ENCODE data around the gene FARP1.

FARP1 gene

DNA sequence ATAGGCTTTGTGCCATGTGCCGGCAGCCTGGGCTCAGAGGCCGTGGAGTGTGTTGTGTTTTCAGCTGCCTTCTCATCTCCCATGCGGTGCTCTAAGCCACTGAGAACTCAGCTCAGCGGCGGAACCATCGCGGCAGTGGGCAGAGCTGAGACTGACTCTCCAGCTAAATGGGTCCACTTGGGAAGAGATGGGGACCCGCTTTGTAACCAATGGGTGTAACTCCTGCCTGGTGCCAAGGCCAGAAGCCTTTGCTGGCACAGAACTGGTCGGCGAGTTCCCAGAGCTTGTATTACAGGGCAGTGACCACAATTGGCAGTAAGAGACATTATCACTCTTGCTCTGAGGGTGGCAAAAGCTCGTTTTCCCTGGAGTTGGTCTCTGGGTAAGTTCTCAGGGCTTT, 251.0 kb downstream of the FARP1 start:
- TF ChIP-seq, protein P1, sequence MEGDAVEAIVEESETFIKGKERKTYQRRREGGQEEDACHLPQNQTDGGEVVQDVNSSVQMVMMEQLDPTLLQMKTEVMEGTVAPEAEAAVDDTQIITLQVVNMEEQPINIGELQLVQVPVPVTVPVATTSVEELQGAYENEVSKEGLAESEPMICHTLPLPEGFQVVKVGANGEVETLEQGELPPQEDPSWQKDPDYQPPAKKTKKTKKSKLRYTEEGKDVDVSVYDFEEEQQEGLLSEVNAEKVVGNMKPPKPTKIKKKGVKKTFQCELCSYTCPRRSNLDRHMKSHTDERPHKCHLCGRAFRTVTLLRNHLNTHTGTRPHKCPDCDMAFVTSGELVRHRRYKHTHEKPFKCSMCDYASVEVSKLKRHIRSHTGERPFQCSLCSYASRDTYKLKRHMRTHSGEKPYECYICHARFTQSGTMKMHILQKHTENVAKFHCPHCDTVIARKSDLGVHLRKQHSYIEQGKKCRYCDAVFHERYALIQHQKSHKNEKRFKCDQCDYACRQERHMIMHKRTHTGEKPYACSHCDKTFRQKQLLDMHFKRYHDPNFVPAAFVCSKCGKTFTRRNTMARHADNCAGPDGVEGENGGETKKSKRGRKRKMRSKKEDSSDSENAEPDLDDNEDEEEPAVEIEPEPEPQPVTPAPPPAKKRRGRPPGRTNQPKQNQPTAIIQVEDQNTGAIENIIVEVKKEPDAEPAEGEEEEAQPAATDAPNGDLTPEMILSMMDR (IDR thresholded peaks at IDR 0.05; ENCODE audit: control extremely low read depth, extremely low read depth, low read depth, missing control alignments): no peak
- no peak for DNase-seq (ENCODE audit: extremely low spot score)
- CTCF ChIA-PET: no interaction called here
- POLR2A ChIA-PET: no interaction called here

DNA sequence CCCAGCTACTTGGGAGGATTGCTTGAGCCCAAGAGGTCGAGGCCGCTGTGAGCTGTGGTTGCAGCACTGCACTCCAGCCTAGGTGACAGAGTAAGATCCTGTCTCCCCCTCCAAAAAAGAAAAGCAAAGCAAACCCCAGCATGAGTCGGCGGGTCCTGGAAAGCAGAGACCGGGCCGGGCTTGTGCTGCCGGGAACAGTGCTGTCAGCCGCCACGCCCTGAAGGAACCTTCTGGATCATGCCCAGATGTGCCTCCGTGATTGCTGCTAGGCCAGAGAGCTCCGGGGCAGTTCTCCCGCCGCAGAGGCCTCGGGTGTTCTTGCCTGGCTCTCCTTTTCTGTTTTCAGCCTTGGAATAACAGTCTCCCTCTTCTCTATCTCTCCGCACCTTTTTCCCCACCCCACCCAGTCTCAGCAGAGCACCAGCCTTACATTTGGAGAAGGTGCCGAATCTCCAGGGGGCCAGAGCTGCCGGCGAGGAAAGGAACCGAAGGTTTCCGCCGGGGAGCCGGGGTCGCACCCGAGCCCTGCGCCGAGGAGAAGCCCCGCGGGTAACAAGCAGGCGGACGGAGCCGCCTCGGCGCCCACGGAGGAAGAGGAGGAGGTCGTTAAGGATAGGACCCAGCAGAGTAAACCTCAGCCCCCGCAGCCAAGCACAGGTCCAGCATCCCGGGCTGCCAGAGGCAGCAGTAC, 252.1 kb downstream of the FARP1 start:
- TF ChIP-seq, protein P1 (IDR thresholded peaks at IDR 0.05; ENCODE audit: control extremely low read depth, extremely low read depth, low read depth, missing control alignments): no peak
- ChIA-PET CTCF (no interaction called here), POLR2A (no interaction called here)
- DNase-seq (ENCODE audit: extremely low spot score): no peak

DNA sequence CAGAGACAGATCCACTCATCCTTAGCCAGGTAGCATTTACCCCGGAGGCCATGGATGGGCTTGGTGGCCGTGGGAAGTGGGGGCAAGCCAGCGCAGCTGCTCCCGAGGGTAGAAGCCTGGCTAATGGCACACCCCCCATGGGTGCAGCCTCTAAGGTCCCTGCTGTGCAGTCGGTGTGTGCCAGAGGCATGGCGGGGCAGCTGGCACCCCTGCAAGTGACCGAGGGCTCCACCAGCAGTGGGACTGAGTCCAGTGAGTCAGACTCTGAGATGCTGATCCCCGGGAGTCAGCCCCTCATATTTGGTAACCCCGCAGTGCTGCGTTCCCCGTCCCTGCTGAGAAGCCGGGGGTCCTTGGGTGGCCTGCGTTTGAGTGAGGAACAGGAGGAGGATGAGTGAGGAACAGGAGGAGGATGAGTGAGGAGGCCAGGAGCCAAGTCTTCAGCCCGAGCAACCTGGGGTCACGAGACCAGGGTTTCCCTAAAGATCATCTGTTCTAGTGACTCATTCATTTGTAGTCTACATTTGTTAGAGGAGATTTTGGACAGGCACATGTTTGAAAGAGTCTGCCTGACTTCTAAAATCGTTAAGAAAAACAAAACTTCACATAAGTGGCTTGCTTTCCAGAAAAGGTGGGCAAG, 253.3 kb downstream of the FARP1 start:
- no peak for DNase-seq (ENCODE audit: extremely low spot score)
- POLR2A ChIA-PET: no interaction called here
- TF ChIP-seq, protein P1 (IDR thresholded peaks at IDR 0.05; ENCODE audit: control extremely low read depth, extremely low read depth, low read depth, missing control alignments): no peak
- CTCF ChIA-PET: no interaction called here

DNA sequence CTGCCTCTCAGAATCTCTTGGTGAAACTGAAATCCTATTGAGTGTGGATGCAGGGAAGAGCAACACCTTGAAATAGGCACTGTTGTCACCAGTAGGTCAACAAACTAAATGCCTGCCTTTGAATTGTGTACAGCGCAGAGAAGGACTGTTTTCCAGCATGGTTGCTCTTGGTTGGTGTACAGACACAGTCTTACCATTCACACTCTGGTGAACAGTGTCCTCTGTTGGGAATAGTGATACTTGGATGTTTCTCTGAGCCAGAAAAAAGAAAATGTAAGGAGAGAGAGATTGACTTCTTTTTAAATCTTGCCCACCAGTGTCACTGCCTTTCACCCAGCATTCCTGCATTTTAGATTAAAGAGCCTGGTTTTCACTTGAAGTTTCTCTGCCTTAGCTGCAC, 254.3 kb downstream of the FARP1 start:
- ChIA-PET CTCF (no interaction called here), POLR2A (no interaction called here)
- DNase-seq (ENCODE audit: extremely low spot score): no peak
- TF ChIP-seq, protein P1 (IDR thresholded peaks at IDR 0.05; ENCODE audit: control extremely low read depth, extremely low read depth, low read depth, missing control alignments): no peak

DNA sequence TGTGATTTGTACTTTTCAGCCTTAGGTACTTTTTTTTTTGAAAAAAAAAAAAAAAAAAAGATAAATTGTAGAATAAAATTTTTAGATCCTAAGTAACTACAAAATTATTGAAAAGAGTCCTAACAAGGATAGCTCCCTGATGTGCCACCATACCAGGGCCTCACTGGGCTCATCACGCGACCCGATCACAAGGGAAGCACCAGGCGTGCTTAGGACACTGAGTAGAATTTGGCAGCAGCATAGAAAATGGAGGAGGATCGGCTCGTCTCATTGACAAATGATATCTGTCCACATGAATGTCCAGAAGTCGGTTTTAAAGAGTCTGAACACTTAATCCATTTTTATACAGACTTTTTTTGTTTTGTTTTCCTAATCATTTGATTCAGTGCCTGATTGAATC, 255.0 kb downstream of the FARP1 start:
- no peak for DNase-seq (ENCODE audit: extremely low spot score)
- TF ChIP-seq, protein P1 (IDR thresholded peaks at IDR 0.05; ENCODE audit: control extremely low read depth, extremely low read depth, low read depth, missing control alignments): no peak
- ChIA-PET CTCF (no interaction called here), POLR2A (no interaction called here)

DNA sequence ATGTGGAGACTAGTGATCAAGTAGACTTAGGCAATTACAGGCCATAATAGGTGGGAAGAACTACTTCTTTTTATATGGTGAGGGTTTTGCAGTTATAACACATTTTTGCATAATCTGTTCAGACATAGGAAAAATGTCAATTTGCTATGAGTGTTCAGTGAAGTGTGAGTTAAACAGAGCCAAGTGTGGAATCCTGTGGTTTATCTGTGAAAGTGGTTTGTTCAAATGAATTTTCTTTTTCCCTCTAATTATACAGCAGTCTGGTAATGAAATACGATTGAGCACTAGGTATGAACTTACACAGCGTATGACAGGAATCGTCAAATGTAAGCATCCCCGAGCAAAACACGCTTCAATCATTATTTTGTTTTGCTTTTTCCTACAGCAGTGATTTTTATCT, 255.7 kb downstream of the FARP1 start:
- TF ChIP-seq, protein P1 (IDR thresholded peaks at IDR 0.05; ENCODE audit: control extremely low read depth, extremely low read depth, low read depth, missing control alignments): no peak
- ChIA-PET POLR2A (no interaction called here), CTCF (no interaction called here)
- no peak for DNase-seq (ENCODE audit: extremely low spot score)
